NCI-H2196 treated with DMSO at 0.1 percent for 48 hours (cell line): ENCODE measurements around the gene RASA3.
"Not testable (repeated sequence)": the region's sequence is repeated elsewhere in the genome, so short reads cannot be mapped to it uniquely, and the experiment has no call there.

Source experiments
- DNase-seq: peaks from one replicate; lab custom pipeline; 2025; ENCODE audit not compliant: unreplicated experiment; lab: John Stamatoyannopoulos, UW

RASA3 gene

DNA sequence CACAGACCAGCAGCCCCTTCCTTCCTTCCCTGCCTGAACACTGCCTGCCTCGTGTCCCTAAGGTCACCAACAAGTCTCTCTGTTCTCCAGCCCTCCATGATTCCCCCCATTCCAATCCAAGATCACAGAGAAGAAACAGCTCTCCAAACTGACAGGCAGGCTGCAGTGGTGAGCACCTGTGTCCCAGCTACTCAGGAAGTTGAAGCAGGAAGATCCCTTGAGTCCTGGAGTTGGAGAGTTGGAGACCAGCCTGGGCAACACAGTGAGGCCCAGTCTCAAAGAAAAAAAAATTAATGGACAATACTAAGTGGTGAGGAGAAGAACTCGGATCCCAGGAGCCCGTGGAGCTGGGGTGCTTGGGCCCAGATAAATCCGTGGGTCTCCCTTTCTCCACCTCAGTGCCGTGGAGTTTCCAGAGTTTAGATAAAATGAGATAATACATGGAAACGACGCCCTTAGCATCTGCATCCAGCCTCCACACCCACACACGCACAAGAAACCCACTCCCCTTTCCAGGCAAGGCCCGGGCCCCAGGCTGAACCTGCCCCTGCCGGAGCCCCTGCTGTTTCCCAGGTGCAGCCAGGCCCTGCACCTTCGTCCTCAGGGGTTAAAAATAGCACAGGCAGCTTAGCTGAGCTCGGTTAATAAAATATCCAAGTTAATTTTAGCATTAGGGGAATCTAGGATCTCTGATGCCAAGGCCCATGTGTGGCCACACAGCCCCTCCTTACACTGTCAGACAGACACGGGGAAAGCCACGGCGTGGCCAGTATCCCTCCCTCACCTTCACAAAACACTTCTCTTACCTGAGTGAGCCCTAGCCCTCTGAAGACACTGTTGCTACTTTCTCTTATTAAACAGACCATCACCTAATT is 4.7 kb downstream of the RASA3 start:
- no peak for DNase-seq

DNA sequence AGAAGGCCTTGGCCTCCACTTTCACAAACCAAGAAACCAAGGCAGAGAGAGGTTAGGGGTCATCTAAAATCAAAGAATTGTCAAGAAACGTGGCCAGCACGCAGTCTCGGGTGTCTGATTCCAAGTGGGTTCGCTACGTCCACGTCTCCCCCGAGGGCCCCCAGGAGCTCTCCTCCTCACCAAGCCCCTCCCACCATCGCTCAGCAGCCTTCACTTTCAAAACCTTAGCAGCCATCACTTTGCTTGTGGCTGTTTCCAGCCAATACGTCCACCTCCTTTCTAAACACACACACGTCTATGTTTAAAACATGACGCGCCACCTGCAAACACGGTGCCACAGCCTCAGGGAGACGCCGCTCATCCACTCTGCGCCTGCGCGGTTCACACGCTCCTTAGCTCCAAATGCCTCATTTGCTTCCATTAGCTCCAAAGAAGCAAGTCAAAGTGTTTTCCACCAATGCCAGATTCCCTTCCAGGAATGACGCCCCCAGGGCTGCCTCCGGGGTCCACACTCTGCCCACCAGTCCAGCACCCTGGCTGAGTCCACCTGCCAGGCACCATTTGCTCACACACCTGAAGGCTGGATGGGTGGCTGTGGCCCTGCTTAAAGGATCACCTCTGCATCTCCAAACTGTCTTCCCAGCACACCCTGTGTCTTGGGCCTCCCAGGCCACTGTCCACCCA is 5.5 kb downstream of the RASA3 start:
- no peak for DNase-seq

DNA sequence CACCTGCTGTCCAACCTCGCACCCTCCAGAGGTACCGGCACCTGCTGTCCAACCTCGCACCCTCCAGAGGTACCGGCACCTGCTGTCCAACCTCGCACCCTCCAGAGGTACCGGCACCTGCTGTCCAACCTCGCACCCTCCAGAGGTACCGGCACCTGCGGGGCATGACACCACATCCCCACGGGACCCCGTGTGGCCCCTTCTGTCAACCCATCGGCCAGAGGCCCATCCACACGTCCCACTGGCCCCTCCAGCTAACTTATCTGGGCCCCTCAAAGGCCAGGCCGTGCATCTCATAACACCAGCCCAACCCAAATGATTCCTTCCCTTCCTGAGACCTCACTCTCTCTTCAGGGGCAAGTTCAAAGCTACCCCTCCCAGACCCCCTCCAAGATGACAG is 6.3 kb downstream of the RASA3 start:
- DNase-seq = not testable (repeated sequence)

DNA sequence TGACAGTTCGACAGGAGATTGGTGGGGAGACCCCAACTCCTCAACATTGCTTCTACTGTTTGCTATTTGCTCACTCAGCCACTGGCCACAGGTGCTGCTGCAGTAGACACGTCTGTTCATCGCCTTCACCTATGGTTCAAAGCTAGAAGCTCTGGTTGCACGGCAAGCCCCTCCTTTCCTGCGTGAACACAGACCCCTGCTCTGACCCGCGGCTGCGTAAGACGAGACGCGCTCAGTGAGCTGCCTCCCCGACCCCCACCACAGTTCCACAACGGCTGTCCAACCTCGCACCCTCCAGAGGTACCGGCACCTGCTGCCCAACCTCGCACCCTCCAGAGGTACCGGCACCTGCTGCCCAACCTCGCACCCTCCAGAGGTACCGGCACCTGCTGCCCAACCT is 6.8 kb downstream of the RASA3 start:
- DNase-seq = no peak

DNA sequence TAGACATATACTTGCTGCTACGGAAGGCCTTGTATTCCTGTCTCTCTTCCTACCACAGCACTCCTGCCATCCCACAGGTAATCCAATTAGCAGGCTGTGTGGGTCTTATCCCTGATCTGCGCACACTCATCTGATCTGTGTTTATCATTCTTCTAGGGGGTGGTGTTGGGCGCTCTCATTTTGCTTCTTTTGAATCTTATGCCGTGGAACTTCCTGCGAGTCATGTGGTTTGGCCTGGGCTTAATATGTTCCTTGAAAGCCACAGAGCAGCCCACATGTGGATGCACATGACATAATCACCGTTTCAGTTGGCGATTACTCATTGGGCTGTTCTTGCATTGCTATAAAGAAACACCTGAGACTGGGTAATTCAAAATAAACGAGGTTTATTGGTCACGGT is 7.5 kb downstream of the RASA3 start:
- DNase-seq = no peak

DNA sequence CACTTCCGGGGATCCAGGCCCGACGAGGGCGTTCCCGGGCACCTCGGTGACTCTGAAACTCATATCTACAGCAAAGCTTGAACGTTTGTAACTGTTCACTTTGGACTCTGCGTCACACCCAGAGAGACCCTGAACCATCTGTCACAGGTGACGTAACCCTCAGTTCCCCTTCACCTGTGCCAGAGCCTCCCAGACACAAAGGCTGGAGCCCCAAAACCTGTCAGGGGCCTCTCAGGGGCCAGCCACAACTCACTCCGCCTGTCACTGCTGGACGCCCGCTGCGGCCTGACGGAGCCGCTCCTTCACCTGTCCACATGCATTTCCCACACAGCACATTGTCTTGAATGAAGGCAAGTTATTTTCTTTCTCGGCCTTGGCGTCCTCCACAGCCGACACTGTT is 8.0 kb downstream of the RASA3 start:
- DNase-seq = no peak

DNA sequence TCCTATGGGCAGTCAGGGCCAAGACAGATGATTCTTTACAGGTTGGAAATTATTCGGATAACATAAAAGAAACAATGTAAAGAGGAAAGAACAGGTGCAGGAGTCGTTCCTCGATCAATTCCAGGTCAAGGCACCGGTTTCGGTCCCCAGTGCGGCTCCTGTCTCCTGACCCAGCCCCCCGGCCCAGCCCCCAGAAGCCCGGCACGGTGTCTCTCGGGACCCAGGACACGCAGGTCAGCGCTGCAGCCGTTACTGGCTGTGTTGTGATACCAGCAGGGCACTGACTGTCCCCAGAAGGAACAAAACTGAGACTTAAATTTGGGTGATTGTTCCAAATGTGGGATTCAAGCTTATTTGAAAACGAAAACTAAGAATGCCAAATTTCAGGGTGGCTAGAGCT is 8.5 kb downstream of the RASA3 start:
- DNase-seq = no peak

DNA sequence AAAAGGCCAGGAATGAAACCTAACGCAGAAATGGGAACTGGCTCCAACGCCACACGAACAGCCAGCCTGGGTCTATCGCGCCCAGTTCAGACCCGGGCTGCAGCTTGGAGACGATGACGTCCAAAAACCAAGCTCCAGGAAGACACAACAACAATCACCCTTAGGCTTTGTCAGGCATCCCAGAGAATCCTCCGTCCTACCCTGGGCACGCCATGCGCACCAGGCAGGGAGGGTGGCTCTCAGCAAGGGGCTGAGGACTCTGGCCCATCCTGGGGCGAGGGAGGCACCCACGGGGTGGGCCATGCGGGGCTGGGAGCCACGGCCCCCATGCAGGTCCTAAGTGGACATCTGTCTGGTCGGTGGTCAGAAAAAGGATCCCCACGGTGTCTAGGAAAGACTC is 9.0 kb downstream of the RASA3 start:
- no peak for DNase-seq

DNA sequence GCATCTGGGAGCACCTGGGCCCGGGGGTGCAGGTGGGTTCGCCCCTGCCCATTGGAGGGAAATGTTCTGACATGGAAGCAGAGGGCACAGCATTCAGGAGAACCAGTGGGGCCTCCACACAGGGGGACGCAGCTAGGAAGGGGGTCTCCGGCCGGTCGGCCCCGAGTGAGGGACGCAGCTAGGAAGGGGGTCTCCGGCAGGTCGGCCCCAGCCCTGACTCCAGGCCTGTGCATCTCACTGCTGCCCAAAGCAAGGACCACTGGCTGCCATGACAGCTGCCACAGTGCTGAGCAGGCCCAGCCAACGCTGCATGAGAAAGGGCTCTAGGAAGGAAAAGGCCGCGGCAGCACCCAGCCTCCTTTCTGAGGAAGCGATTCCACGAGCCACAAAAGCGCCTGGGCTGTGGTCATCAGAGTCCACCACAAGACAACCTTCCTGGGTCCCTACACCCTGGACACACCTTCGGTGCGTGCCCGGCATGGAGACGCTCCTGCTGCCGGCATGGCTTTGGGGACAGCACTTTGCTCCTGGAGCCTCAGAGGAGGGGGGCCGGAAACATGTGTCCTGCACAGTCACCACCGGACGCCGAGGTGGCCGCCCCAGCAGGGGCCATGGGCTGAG is 9.7 kb downstream of the RASA3 start:
- DNase-seq = no peak

DNA sequence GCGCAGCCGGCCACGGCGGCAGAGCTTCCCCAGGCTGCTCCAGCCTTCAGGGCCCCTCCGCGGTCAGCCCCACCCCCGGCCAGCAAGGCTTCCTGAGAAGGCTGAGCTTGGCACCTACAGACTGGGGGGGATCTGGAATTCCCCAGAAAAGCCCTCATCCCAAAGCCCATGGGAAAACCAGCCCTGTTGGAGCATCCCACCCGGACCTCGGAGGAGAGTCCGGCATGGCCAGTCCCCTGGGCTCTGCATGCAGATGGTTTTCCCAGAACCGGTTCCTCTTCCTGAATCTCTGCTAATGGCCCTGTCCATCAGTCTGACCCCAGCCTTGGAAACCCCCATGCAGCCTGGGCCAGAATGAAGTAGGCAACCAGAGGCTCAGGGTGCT is 10.3 kb downstream of the RASA3 start:
- DNase-seq = no peak

DNA sequence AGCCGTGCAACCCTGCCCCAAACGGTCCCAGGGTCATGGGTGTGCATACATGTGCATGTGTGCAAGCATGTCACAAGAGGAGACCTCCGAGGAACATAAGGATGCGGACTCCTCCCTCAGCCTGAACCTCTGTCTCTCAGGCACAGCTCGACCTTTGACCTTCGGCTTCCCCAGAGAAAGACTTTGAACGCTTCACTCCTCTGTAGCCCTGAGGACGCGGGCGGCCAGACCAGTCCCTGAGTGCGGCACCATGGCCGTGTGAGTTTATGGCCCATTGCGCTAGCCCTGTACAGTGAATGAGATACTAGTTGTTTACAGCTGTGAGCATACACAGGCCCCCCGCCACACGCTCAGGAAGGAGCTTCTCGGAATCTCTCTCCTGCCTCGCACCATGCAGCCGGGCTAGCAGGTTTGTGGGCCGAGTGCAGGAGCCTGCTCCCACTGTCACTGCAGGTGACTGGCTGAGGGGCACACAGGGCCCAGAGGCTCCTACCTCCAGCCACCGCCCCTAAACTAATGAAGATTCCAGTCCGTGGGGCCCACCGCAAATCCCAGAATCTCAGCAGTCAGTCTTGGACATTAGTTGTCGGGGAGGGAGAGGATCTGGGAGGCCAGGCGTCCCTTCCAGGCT is 10.8 kb downstream of the RASA3 start:
- DNase-seq = no peak

DNA sequence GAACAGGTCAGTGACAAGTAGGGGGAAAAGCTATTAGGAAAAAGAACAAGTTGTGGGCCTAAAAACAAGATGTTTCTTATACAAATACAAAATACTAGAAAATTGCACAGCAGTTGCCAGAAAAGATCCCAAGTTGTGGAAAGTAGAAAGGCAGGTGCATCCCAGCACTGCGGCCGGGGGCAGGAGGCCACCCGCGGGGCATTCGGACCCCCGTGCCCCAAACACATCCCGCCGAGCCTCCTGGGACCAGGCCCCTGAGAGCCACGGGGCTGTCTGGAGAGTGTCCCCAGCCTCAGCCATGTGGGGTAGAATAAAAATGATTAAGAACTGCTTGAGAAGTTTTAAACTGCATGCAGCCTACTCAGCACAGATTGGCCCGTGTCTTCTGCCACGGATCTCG is 11.4 kb downstream of the RASA3 start:
- DNase-seq = no peak

DNA sequence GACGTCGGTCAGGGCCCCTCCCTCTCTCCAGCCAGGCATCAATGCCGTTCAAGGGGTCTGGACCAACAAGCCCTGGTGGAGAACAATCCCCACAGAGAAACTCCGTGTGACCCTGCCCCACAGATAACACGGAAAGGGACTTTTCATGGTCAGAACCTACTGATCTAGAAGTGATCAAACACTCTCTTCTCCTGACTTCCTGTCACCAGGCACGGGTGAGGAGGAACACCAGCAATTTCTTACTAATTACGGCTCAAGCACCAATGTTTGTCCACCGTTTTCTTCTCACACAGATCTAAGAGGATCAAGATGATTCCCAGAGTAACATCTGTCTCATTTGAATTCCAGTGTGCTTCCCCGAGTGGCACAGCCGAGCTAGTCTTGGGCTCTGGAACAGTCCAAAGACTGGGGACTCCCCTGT is 11.8 kb downstream of the RASA3 start:
- no peak for DNase-seq

DNA sequence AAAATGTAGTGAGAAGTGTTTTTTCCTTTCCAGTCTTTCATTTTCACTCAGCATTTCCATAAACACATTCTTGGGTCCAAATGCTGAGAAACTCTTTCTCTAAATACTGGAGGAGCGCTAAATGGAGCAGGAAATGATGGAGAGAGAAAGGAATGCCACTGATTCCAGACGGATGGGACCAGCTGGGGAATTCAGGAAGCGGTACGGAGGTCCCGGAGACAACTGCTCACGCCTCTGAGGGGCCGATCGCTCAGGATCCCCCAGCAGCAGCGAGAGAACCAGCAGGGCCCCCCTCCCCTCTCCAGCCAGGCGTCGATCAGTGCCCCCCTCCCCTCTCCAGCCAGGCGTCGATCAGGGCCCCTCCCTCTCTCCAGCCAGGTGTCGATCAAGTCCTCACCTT is 13.2 kb downstream of the RASA3 start:
- DNase-seq = no peak

DNA sequence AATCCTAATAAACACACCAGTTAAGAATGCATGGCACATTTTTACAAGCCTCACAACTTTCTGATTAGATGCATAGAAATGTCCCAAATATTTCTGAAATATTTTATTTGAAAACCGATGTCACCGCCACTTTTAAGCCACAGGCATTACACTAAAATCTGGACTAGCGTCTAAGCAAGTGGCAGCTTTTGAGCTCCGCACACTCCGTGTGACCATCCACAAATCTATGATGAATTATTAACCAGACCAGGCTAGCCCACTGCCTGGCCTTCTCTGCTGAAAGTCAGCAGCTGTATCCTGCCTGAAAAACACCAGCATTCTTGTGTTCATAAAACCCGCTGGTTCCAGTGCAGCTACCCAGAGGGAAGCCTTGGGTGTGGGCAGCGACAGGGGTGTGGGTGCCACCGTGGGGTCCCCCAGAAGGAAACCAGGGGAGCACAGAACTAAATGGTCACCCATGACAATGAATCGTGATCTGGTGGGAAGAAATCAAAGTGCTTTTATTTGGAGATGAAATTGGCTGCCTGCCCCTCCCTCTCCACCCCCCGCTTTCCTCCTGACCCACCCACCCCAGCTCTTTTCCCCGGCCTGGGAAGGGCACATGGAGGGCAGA is 13.8 kb downstream of the RASA3 start:
- no peak for DNase-seq

DNA sequence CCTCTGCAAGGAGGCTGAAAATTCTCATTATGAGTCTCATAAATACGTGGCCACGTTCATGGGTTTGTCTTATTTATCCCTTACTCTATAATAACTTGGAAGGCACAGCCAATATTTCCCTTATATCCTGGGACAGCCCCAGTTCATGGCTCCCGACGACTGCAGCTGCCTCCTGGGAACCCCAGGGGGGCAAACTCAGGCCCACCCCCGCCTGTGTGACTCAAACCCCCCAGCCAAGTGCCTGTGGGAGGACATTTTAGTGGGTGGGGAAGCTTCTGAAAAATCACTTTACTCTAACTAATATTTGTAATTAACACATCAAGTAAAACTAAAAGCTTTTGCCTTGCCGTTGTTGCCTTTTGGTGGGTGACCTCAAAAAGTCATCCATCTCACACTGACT is 14.3 kb downstream of the RASA3 start:
- DNase-seq = no peak

DNA sequence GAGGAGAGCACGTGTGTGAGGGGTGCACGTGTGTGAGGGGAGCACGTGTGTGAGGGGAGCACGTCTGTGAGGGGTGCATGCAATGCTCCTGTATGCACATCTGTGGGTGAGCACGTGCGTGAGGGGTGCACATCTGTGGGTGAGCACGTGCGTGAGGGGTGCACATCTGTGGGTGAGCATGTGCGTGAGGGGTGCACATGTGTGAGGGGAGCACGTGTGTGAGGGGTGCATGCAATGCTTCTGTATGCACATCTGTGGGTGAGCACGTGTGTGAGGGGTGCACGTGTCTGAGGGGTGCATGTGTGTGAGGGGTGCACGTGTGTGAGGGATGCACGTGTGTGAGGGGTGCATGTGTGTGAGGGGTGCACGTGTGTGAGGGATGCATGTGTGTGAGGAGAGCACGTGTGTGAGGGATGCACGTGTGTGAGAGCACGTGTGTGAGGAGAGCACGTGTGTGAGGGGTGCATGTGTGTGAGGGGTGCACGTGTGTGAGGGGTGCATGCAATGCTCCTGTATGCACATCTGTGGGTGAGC is 15.0 kb downstream of the RASA3 start:
- not testable (repeated sequence) for DNase-seq

DNA sequence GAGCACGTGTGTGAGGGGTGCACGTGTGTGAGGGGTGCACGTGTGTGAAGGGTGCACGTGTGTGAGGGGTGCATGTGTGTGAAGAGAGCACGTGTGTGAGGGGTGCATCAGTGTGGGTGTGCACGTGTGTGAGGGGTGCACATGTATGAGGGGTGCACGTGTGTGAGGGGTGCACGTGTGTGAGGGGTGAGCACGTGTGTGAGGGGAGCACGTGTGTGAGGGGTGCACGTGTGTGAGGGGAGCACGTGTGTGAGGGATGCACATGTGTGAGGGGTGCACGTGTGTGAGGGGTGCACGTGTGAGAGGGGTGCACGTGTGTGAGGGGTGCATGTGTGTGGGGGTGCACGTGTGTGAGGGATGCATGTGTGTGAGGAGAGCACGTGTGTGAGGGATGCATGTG is 15.7 kb downstream of the RASA3 start:
- no peak for DNase-seq

DNA sequence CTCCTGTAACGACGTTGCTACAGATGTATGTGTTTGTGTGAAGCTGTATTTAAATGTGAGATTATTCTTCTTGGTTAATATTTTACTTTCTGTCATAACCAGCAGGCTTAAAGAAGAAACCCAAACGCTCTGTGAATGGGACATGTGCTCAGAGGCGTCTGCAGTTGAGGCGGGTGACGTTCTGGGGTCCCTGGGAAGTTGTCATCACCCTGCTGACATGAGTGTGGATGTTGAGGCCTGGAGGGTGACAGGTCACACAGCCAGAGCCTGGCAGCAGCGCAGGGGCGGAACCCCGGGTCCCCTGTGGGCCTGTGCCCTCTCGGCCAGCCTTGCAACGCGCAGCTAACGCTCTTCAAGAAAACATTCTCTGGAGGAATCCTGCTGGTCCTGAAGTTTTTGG is 16.6 kb downstream of the RASA3 start:
- no peak for DNase-seq

DNA sequence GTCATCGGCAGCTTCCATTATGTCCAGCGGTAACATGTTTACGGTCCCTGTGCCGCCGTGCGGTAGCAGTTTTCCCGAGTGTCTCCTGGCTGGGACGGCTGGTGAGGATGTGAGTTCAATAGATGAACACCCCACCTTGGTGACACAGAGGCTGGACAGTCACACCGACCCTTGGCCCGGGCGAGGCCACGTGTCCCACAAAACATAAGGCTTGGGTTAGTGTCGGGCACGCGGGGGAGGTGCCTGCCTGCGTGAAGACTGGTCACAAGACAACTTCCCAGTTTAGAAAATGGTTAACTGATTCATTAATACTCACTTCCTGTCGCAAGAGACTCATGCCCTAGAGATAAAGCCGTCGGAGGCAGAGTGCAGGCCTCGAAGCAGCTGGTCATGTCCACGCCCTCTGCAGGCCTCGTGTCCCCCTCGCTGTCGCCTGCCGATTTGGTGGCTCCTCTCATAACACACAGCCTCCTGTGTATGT is 17.2 kb downstream of the RASA3 start:
- no peak for DNase-seq

DNA sequence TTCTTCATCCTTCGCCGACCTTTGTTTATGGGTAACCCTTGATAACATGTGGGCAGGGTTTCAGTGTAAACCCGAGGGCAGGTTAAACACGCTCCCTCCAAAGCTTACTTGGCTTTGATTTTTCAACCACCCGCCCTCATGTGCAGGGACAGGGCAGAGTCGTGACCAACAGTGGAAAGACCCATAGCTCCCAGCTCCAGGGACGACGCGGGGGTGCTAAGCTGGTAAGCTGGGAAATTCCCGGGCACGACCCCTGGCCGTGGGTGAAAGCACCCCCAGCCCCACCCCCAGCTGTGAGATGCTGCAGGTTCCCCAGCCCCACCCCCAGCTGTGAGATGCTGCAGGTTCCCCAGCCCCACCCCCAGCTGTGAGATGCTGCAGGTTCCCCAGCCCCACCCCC is 17.8 kb downstream of the RASA3 start:
- DNase-seq = not testable (repeated sequence)
